ENCODE measurements around the gene B3GALNT2.

DNA sequence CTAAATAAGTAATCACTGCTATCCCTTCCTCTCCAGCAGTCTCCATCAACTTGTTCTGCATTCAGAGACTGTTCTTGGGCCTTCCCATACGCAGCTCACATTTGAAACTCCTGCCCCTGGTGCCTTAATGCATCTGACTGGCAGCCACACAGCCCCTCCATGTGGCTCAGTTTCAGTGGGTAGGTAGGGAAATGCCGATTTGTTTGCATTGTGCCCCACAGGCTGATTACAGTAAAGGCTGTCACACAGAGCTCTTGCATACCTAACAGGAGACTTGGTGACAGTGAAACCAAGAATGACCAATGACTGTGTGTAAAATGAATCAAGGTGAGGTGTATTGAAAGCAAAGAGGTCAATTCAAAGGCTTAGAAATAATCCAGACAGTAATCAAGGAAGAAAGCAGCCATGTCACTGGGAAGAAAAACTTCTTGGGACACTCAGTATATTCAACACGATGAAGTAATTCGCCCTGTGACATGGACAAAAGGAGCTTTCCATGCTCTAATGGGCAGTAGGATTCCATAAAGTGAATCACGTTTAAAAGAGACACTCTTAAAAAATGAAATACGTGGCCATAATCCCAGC lies 12.7 kb upstream of the B3GALNT2 start:
- TF ChIP-seq CTCF (IDR thresholded peaks at IDR 0.05) = no peak
- TF ChIP-seq ZFX (IDR thresholded peaks at IDR 0.05; ENCODE audit: borderline replicate concordance) = no peak
